GM12801 (cell line): Measurements from ENCODE around the gene CD300LF.

Experiments
- TF ChIP-seq, protein P1 (sequence below): IDR thresholded peaks from one replicate; pipeline ENCODE4 v1.5.1; 2011; ENCODE audit warnings: control low read depth; ENCODE audit not compliant: insufficient read length; ENCODE audit errors: extremely low read depth

CD300LF gene

GRCh38 chr17:74712756-74713155 lies at the start of gene CD300LF:
TSS of gene CD300LF (minus strand) at chr17:74712923. CDS start at chr17:74712866, 57 bp downstream.
- TF ChIP-seq, protein P1, sequence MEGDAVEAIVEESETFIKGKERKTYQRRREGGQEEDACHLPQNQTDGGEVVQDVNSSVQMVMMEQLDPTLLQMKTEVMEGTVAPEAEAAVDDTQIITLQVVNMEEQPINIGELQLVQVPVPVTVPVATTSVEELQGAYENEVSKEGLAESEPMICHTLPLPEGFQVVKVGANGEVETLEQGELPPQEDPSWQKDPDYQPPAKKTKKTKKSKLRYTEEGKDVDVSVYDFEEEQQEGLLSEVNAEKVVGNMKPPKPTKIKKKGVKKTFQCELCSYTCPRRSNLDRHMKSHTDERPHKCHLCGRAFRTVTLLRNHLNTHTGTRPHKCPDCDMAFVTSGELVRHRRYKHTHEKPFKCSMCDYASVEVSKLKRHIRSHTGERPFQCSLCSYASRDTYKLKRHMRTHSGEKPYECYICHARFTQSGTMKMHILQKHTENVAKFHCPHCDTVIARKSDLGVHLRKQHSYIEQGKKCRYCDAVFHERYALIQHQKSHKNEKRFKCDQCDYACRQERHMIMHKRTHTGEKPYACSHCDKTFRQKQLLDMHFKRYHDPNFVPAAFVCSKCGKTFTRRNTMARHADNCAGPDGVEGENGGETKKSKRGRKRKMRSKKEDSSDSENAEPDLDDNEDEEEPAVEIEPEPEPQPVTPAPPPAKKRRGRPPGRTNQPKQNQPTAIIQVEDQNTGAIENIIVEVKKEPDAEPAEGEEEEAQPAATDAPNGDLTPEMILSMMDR = no peak

DNA sequence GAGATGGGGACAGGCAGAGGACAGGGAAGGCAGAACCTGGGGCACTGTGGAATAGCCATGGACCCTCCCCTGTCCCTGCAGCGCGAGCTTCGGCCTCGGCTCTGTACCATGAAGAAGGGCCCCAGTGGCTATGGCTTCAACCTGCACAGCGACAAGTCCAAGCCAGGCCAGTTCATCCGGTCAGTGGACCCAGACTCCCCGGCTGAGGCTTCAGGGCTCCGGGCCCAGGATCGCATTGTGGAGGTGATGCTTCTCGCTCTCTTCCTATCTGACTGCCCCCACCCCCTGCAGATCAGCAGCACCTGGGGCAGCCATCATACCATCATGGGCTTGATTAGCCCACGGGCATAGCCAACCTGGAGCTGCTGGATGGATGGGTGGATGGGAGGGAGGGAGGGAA lies 49.2 kb upstream of the CD300LF start:
- TF ChIP-seq, protein P1 = no peak

- TF ChIP-seq, protein P1 = no peak
These were observed 48.7 kb upstream of the CD300LF start for GRCh38 chr17:74761419-74761818.

DNA sequence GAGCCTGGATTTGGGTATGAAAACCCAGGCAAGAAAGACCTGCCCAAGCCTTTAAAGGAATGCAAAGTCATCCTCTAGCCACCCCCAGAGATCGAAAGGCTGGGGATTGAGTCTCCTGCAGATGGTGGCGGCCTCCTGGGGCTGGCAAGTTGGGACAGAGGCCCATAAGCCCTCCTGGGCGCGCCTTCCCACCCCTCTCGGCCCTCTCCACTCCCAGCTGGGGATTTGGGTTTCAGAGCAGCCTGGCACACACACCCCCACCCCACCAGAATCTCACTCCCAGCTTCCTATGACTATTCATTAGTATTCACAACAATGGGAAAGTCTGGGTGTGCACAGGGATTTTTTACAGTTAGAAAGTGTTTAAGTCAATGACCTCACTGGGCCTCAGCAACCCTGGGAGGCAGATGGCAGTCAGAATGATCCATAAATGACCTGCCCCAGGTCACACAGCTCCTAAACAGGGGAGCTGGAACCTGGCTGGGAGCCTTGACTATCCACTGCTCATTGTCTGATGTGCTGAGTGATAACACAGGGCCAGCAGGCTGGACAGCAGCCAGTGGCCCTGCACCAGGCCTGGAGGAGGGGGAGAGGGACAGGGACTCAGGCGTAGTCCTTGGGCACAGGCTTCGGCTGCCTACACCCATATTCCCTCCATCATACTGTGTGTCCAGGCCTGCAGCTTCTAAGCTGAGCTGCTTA lies 47.8 kb upstream of the CD300LF start:
- TF ChIP-seq, protein P1 = no peak

DNA sequence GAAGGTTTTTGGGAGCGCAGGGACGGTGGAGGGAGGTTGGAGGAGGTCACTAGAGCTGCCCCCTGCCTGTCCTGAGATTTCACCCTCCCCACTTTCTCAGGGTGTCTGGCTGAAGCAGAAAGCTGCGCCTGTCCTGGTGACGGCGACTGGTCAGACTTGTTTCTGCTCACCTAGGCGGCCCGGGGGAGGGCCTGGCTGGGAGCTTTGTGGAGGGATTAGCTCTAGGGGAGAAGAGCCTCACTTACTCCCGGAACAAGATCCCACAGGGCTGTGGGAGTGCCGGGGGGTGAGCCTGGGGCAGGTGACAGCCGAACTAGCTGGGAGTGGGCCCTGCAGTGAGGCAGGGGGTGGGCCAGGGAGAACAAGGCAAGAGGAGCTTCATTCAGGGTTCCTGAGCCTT lies 47.2 kb upstream of the CD300LF start:
- TF ChIP-seq, protein P1 = no peak

DNA sequence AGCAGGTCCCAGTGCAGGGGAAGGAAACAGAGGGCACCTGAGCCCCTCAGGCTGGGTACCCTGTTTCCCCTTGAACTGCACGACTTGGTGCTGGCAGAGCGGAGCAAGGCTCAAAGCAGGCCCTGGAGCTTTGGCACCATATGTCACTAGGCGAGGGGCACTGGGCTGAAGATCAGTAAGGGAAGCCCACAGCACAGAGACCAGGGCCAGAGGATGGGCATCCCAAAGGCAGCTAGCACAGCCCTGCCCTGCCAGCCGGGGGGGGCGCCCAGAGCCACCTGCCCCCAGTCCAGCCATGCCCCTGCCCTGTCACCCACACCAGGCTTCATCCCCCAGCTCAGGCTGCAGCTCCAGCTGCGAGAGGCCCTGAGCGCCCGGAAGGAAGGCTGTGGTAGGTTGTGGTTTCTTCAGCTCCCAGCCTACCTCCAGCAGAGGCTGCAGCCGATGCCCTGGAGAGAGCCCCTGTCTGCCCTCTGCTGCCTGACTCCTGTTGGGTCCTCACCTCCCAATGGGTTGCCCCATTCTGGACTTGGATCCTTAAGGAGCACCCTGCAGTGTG lies 46.6 kb upstream of the CD300LF start:
- TF ChIP-seq, protein P1 = no peak

GRCh38 chr17:74758848-74759168 lies 46.1 kb upstream of the CD300LF start:
- TF ChIP-seq, protein P1 = no peak
